GM21390 (cell line): ENCODE results near the gene TET3.

ENCODE experiments used
- ATAC-seq: cut with Tn5 transposase; IDR thresholded peaks from one replicate; pipeline ENCODE4 v1.9.1; 2021; ENCODE audit not compliant: unreplicated experiment

TET3 gene

DNA sequence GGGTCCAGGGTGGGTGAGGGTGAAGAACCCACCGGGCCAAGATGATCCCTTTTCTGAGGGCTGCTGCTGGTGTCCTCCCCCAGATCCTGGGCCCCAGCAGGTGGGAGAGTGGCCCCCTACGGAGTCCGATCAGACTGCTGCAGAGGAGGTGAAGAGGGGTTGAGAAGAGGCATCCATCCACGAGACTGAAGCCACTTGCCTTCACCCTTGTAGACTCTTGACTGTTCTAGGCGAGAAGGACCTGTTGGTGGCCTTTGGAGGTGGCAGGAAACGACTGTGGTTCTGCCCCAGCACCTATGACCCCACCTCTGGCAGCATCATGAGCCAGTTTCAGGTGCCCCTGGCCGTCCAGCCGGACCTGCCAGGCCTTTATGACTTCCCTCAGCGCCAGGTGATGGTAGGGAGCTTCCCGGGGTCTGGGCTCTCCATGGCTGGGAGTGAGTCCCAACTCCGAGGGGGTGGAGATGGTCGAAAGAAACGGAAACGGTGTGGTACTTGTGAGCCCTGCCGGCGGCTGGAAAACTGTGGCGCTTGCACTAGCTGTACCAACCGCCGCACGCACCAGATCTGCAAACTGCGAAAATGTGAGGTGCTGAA lies 1.5 kb downstream of the TET3 start:
- ATAC-seq: no peak

DNA sequence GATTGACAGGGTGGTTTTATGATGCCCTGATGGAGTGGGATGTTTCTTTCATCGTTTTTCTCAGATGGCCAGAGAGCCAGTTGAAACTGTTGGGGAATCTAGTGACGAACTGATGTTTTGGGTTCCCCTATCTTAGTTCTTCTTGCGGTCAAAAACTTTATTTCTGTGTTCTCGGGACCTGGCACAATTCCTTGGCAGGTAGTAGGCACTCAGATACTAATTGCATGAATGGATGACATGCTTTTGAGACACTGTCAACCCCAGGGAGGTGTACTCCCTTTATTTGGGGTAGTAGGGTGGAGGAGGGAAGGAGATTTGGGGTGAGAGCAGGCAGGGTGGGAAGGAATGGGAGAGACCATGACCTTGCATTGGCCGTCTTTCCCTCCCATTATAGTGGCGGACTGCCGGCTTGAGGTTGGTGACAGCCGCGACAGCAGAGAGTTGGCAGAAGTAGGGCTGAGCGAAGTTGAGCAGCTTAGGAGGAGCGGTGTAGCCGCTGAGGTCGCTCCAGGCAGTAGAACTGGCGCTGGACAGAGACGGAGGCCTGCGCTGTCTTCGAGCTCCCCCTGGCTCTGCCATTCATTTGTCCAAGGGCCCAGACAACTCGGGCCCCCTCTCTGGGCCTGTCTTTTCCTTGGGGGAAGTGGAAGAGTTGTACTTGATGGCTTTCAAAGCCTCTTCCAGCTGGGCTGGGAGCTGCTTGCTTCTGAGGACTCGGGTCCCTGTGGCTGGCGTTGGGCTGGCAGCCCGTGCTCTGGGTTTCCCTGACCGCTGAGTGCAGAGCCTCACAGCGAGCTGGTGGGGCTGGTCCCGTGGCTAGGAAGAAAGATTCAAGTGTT lies 2.6 kb downstream of the TET3 start:
- no peak for ATAC-seq

DNA sequence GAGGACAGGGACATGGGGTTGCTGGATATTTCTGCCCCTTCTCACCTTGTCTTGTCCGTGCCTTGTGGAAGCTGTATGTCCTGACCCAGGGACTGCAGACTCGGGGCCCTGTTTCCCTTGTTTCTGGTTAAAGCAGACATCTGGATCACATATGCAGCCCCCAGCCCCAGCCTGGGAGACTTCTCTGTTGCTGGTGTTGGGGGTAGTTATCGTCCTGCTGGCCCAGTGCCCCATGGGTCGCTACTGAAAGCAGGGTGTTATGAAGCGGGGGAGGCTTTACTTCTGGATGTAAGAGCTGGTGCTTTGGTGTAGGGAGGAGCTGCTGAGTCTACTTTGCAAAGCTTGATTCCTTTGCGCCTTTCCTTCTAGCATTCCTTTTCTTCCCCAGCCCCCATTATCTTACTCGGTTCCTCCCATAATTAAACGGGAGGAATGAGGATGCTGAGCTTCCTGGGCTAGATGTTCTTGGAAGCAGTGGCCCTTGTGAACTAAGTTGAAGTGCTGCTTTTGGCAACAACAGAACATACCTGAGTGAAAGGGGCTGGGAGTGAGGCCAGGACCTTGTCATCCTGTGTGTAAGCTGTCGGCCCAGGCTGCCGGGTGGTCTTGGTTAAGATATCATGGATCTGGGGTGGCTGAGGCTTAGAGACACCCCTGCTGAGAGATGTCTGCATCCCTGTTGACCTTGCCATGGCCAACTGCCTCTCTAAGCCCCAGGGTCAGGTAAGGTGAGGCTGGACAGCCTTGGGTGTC lies 3.4 kb downstream of the TET3 start:
- no peak for ATAC-seq

DNA sequence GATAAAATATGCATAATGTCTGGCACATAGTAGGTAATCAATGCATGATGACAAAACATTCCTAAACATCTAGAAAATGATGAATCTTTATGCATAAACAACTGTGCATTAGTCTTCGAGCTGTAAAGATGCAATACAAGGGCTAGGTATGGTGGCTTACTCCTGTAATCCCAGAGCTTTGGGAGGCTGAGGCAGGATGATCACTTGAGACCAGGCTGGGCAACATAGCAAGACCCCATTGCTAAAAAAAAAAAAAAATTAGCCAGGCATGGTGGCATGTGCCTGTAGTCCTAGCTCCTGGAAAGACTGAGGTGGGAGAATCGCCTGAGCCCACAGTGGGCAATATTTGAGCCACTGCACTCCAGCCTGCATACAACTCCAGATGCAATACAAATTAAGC lies 5.3 kb downstream of the TET3 start:
- ATAC-seq: no peak

- ATAC-seq: no peak
These were observed 5.8 kb downstream of the TET3 start for GRCh38 chr2:73990531-73990930.

DNA sequence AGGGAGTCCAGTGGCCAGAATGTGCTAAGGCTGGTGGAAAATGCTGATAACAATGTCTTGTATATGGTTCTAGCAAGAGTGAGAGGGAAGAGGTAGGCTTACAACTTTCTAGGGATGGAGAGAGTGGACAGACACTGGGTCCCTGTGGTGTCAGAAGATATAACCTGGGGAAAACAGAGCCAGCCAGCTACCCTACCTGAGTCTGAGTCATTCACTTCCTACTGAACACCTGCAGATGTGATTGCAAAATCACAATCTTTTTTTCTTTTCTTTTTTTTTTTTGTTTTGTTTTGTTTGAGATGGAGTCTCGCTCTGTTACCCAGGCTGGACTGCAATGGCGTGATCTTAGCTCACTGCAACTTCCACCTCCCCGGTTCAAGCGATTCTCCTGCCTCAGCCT lies 7.3 kb downstream of the TET3 start:
- ATAC-seq: no peak

DNA sequence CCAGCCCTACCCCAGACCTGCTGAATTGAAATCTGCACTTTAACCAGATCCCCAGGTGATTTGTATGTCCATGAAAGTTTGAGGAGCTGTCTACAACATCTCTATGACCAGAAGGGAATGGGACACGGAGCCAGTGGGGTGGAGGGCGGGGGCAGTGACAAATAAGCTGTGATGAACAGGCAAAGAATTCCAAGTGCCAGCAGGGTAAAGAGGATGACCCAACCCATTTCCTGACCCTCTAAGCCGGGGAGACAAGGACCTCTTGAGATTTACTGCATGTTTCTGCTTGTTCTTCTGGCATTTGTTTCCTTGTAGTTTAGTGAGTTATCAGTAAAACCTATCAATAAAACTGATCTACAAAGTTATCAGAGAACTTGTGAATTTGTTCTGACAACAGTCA lies 8.7 kb downstream of the TET3 start:
- no peak for ATAC-seq

- ATAC-seq: no peak
These were observed 9.1 kb downstream of the TET3 start for GRCh38 chr2:73993778-73994177.

DNA sequence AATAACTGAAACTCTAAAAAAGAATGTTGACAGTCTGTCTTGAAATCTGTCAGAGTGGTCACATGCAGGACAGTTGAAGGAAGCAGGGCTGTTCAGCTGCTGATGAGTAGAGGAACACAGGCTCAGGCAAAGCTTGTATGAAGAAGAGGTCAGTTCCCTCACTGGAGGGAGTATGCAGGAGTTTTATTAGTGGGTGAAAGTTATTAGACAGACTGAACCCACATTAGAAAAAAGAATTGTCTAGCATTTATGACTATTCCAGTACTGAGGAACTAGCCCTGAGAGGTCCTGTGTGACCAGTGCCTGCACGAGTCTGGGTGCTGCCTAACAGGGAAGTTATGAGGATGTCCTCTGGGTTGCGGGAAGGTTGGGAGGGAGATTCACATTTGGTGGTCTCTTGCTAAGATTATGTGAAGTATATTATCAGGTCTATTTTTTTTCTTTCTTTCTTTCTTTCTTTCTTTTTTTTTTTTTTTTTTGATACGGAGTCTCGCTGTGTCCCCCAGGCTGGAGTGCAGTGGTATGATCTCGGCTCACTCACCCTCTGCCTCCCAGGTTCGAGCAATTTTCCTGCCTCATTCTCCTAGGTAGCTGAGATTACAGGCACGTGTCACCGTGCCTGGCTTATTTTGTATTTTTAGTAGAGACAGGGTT lies 9.6 kb downstream of the TET3 start:
- no peak for ATAC-seq

DNA sequence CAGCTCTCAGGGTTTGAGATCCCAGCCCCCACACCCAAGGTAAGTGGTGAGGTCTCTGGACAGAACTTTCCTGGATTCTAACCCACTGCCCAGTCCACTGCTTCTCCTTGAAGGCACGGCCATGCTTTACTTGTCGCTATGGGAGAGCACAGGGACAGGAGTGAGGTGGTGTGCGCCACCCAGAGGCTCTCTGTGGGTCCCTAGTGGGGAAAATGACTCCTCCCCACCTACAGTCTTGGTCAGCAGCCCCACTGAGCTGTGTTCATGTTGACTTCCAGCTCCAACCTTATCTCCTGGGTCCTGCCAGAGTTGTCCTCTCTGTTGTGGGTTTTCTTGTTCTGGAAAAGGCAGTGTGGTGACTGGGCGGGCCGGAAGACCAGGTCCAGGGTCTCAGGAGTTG lies 11.1 kb downstream of the TET3 start:
- no peak for ATAC-seq

DNA sequence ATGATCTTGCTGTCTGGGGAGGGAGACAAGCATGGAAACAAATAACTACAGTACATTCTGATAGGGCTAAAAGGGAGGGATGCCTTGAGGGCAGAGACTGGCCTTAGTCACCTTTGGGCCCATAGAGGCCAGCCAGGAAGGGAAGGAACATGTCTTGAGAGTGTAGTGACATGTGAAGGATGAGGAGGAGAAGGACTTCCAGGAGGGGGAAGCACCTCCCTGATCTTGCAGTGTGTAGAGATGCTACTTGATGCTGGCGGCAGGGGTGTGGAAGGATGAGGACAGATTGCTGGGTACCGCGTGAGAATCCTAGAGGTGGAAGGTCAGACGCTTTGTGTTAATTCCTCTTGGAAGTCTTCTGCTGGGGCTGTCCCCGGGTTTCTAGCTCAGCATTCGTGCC lies 13.1 kb downstream of the TET3 start:
- ATAC-seq: no peak

DNA sequence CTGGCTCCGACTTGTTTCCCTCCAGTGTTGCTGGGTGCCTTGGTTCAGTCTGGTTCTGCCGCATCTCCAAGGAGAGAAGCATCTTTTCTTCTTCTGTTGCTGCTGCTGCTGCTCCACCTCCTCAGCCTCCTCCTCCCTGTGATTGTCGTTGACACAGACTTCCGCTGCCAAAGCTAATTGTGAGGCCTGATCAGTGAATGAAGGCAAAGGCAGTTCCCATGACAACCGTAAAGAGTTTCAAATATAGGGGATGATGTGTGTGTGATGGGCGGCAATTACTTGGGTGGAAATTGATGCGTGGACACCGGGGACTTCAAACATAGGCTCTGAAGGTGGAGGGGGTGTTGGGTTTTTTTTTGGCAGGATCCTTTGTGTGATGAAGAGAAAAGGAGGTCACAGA lies 13.7 kb downstream of the TET3 start:
- ATAC-seq: no peak

GRCh38 chr2:73998933-73999332 lies 14.2 kb downstream of the TET3 start:
- ATAC-seq: no peak

DNA sequence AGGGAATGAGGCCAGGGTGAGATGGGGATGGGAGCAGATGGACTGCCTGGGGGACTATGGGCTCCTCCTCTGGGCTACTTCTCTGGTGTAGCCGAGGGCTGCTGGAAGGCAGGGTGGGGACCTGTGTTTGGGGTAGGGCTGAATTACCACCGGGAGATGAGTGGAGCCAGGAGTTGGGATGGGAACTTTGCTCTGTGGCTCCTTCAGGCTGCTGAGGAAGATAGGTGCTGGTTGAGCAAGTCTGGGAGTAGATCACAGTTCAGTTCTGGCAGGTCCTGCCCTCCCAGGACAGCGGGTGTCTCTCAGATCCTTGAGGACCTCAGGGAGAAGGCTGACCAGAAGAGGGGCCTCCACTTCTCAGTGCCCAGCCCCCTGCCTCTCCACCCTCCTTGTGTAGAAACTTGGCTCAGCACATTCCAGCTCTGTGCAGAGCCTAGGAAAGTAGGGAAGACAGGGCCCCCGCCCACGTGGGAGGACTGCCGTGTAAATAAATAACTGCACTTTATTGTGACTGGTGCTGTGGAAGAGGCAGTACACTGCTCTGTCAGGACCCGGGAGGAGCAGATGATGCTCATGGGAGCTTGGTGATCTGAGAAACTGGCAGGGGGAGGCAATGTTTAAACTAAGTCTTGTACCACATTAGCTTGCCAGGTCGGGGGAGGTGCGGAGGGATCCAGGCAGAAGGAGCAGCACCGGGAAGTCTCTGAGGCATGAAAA lies 15.3 kb downstream of the TET3 start:
- ATAC-seq: no peak

DNA sequence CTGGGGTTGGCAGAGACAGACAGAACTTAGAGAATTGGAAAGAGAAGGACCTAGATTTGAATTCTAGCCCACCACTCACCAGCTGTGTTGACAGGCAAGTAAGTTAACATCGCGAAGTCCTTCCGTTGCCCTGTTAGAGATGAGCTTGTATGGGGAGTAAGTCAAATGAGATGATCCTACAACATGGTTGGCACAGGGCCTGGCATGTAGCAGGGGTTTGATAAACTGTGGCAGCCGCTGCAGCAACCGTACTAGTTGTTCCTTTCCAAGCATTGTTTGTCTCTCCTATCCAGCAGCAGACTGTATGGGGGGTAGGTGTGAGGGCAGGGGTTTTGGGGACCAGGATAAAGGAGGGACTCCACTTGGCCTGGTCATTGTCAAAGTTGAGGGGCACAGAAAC lies 16.0 kb downstream of the TET3 start:
- no peak for ATAC-seq

GRCh38 chr2:74001121-74001520 lies 16.4 kb downstream of the TET3 start:
- ATAC-seq: no peak

GRCh38 chr2:74001781-74002504 lies 17.2 kb downstream of the TET3 start:
- ATAC-seq: peak; percentile 43

DNA sequence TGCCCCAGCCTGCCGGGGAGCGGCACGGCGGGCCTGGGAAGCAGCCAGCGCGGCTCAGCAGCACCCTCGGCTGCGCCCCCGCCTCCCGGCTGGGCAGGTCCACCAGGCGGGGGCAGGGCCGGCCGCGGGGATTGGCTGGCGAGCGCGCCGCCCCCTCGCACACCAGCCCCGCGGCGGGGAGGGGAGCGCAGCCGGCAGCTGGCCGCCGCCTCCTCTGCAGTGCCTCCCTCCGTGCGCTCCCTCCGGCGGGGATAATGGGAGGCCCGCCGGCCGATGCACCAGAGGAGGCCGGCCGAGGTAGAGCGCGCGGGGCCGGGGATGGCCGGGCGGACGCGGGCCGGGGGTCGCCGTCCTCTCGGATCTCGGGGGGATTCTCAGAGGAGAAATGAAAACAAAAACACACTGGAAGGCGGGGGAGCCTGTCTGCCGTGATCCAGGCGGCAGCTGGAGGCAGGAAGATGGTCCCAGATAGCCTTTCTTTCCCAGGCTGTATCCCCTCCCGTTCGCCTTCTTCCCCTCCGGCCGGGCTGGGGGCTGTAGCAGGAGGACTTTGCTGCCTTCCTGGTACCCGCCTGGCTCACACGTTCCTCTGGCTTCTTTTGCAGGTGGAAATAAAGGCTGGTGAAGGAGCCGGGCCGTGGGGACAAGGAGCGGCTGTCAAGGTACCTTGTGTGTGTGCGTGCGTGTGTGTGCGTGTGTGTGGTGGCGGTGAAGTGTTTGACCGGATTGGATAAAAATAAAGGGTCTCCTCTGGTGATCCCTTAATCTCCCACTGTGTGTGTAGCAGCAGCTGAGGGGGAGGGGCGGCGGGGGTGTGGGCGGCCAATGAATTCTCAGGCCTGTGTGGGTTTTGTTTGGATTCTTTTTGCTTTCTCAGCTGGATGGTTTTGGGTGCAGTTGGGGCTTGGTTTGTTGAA lies 18.1 kb downstream of the TET3 start:
- ATAC-seq: peak; percentile 88

- no peak for ATAC-seq
These were observed 18.9 kb downstream of the TET3 start for GRCh38 chr2:74003494-74004211.
